ENCODE data around the gene NRGN. TPM values are rescaled to one million over a fixed set of nuclear protein-coding genes. Genes with fewer than 3 reads are reported as not detected.
A peak's percentile ranks its signal among the peaks of the same experiment; 100 is the strongest.

The NRGN gene
- 10 to 100 TPM in 1 of 2 donors, 1 to 10 TPM in 1; 7.3 to 17.5 TPM for total RNA-seq

DNA sequence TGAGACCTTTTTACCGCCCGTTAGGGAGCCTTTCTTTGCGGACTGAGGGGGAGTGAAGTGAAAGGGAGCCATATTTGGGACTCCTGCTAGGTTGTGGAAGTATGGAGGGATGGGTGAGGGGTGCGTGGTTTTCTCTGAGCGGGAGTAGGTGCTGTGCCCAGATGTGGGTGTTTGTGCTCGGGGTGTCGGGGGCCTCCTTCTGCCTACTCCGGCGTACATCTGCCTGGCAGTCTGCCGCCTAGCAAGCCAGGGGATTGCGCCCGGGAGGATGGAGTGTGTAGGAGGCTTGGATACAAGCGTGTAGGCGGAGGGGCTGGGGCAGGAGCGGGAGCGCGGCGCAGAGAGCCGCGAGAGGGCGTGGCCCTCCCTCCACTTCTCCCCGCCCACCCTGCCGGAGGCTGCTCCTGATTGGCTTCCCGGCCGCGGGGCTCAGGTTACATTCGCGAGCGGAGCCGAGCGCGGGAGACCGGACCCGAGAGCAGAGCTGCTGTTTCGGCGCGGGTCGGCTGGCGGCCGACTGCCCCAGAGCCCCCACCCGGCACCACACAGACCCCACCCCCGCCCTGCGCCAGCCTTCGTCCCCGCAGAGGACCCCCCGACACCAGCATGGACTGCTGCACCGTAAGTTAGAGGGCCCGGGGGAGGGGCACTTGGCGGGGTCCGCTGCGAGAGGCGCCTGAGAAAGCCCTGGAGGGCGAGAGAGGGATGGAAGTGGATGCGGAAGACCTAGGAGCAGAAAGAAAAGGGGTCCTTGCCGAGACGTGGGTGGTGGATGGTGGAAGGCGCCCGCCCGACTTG is at the start of gene NRGN:
Gene NRGN (plus strand): TSS at position 464 of the 798 bp plus-strand sequence. CDS start 143 bp downstream, at position 607.
- peaks cover 6 to 23% of the 10 kb centered on the region in 2 donors for H3K4me1 ChIP-seq (ENCODE audit: control insufficient read depth in 1 of 2, low read depth in 2 of 2)
- ATAC-seq (ENCODE audit: insufficient number of reproducible peaks, low FRiP score, low read depth): peak; percentile 82
- H3K36me3 ChIP-seq: no peaks in the 10 kb centered on the region
- no peaks in the 10 kb centered on the region for H3K9me3 ChIP-seq
- peak; percentile 71 for DNase-seq (ENCODE audit: low spot score)
- TF ChIP-seq CTCF (IDR thresholded peaks at IDR 0.05): peak; percentile 12
- no peaks in the 10 kb centered on the region for H3K27me3 ChIP-seq (replicated peaks; ENCODE audit: insufficient read depth)
- H3K4me3 ChIP-seq: peak within 1 kb of the TSS; percentile 82
- peak within 1 kb of the TSS; percentile 19 to 45 for H3K27ac ChIP-seq

GRCh38 chr11:124693142-124693541 is 46.6 kb upstream of the NRGN start:
- no peak for ATAC-seq (ENCODE audit: insufficient number of reproducible peaks, low FRiP score, low read depth)
- no peak overlapping the region for H3K4me3 ChIP-seq
- no peaks in the 10 kb centered on the region for H3K36me3 ChIP-seq
- H3K4me1 ChIP-seq (ENCODE audit: control insufficient read depth in 1 of 2, low read depth in 2 of 2): no peaks in the 10 kb centered on the region
- no peaks in the 10 kb centered on the region for H3K9me3 ChIP-seq
- no peak overlapping the region for H3K27ac ChIP-seq
- DNase-seq (ENCODE audit: low spot score): no peak
- TF ChIP-seq CTCF (IDR thresholded peaks at IDR 0.05): no peak
- no peaks in the 10 kb centered on the region for H3K27me3 ChIP-seq (replicated peaks; ENCODE audit: insufficient read depth)

DNA sequence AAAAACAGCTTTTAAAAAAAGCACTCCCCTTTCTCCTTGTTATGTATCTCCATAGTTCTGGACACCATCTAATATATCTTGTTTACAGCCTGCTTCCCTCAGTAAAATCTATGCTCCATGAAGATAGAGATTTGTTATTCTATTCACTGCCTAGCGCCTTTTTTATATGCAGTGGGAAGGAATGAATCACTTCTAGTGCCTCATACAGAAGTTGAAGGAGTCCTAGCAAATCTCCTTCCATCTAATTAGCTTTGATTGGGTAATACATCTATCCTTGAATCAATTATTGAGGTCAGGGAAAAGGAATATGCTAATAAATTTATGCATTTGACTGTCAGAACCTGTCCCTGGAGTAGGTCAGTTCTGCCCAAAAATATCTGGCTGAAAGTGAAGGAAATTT is 40.2 kb upstream of the NRGN start:
- H3K36me3 ChIP-seq: no peaks in the 10 kb centered on the region
- H3K27me3 ChIP-seq (replicated peaks; ENCODE audit: insufficient read depth): no peaks in the 10 kb centered on the region
- ATAC-seq (ENCODE audit: insufficient number of reproducible peaks, low FRiP score, low read depth) (no peak), DNase-seq (ENCODE audit: low spot score) (no peak)
- TF ChIP-seq CTCF (IDR thresholded peaks at IDR 0.05): no peak
- H3K27ac ChIP-seq: no peak overlapping the region
- no peaks in the 10 kb centered on the region for H3K9me3 ChIP-seq
- H3K4me1 ChIP-seq (ENCODE audit: control insufficient read depth in 1 of 2, low read depth in 2 of 2): no peaks in the 10 kb centered on the region
- H3K4me3 ChIP-seq: no peak overlapping the region

DNA sequence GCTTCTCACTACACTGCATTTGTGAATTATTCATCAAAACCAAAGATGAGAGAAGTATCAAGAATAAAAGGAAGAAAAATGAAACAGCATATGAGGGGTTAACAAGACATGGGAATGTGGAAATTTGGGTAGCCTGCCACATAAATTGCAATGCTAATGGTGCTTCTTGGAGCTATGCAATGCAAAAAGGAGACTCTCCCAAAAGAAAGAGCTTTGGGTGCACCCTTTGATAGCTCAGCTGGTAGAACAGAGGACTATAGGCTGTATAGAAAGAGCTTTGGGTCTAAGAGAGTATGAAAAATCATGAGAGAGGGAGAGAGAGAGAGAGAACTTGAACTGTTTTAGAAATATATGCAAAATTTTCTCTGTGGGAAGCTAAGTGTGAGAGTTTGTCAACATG is 39.7 kb upstream of the NRGN start:
- DNase-seq (ENCODE audit: low spot score) (no peak), ATAC-seq (ENCODE audit: insufficient number of reproducible peaks, low FRiP score, low read depth) (no peak)
- H3K36me3 ChIP-seq: no peaks in the 10 kb centered on the region
- no peak for TF ChIP-seq CTCF (IDR thresholded peaks at IDR 0.05)
- H3K4me3 ChIP-seq: no peak overlapping the region
- H3K4me1 ChIP-seq (ENCODE audit: control insufficient read depth in 1 of 2, low read depth in 2 of 2): no peaks in the 10 kb centered on the region
- no peaks in the 10 kb centered on the region for H3K9me3 ChIP-seq
- H3K27me3 ChIP-seq (replicated peaks; ENCODE audit: insufficient read depth): no peaks in the 10 kb centered on the region
- H3K27ac ChIP-seq: no peak overlapping the region

- H3K27me3 ChIP-seq (replicated peaks; ENCODE audit: insufficient read depth): no peaks in the 10 kb centered on the region
- DNase-seq (ENCODE audit: low spot score): no peak
- no peak overlapping the region for H3K4me3 ChIP-seq
- no peaks in the 10 kb centered on the region for H3K4me1 ChIP-seq (ENCODE audit: control insufficient read depth in 1 of 2, low read depth in 2 of 2)
- no peak for ATAC-seq (ENCODE audit: insufficient number of reproducible peaks, low FRiP score, low read depth)
- H3K9me3 ChIP-seq: no peaks in the 10 kb centered on the region
- no peaks in the 10 kb centered on the region for H3K36me3 ChIP-seq
- no peak for TF ChIP-seq CTCF (IDR thresholded peaks at IDR 0.05)
- no peak overlapping the region for H3K27ac ChIP-seq
Observed at GRCh38 chr11:124707829-124708228, 31.9 kb upstream of the NRGN start.
